NB4 (cell line): ENCODE measurements around the gene FAM43B.

Experiments used
- POLR2A ChIP-seq: IDR thresholded peaks from 2 replicates; pipeline ENCODE4 v1.6.1; 2011; ENCODE audit warnings: mild to moderate bottlenecking; ENCODE audit not compliant: insufficient read length; ENCODE audit errors: extremely low read depth
- TF ChIP-seq, protein P1 (sequence below): IDR thresholded peaks from one replicate; pipeline ENCODE4 v1.5.1; 2012; ENCODE audit warnings: low read depth, low read length

DNA sequence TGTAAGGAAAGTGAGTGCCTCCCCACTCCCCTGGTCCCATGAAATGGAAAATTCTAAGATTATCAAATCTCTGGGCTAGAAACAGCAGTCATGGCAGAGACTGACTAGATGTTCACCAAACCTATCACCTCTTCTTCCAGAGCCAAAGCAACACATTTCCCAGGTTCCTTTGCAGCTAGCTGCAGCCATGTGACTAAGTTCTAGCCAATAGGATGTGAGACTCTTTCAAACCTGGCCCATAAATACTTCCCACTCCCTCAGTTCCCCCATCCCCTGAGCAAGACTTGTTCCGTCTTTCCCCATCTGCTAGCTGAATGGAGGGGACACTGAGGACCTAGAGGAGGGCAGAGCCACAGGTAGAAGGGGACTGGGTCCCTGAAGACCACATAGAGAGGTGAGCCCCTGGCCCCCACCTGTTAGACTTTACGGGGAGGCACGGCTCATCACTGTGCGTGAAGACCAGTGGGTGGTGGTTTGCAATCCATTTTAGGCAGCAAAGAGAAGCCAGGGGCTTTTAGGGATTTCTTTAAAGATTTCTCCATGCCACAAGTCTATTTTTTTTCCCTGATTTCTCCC is 17.2 kb downstream of the FAM43B start:
- no peak for TF ChIP-seq POLR2A
- TF ChIP-seq, protein P1, sequence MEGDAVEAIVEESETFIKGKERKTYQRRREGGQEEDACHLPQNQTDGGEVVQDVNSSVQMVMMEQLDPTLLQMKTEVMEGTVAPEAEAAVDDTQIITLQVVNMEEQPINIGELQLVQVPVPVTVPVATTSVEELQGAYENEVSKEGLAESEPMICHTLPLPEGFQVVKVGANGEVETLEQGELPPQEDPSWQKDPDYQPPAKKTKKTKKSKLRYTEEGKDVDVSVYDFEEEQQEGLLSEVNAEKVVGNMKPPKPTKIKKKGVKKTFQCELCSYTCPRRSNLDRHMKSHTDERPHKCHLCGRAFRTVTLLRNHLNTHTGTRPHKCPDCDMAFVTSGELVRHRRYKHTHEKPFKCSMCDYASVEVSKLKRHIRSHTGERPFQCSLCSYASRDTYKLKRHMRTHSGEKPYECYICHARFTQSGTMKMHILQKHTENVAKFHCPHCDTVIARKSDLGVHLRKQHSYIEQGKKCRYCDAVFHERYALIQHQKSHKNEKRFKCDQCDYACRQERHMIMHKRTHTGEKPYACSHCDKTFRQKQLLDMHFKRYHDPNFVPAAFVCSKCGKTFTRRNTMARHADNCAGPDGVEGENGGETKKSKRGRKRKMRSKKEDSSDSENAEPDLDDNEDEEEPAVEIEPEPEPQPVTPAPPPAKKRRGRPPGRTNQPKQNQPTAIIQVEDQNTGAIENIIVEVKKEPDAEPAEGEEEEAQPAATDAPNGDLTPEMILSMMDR = no peak
